Endometrium (tissue), 2 donors: ENCODE measurements around the gene GOLGA8G.
"Not testable (repeated sequence)": the region's sequence is repeated elsewhere in the genome, so short reads cannot be mapped to it uniquely, and the experiment has no call there.

Source experiments
- FAIRE-seq: peaks from 2 replicates; lab custom pipeline; 2012; peaks lifted over from hg19 to GRCh38; lab: Jason Lieb, UNC
- donor health status: control.
- donor health status: control.

GOLGA8G gene

GRCh38 chr15:28532954-28533353, at the start of gene GOLGA8G:
Gene GOLGA8G, minus strand, starts transcription at chr15:28532971. Its CDS starts 62 bp downstream, at chr15:28532909.
- not testable (repeated sequence) for FAIRE-seq

GRCh38 chr15:28573351-28573750, 40.6 kb upstream of the GOLGA8G start:
- FAIRE-seq, result not testable (repeated sequence)

- FAIRE-seq, result not testable (repeated sequence)
Observed at GRCh38 chr15:28553268-28553667, 20.5 kb upstream of the GOLGA8G start, which contains the start of gene GOLGA6L25. Gene GOLGA6L25, plus strand, starts transcription at chr15:28553568. Its CDS starts 61 bp downstream, at chr15:28553629.

GRCh38 chr15:28515208-28515607, 17.6 kb downstream of the GOLGA8G start:
- FAIRE-seq, result not testable (repeated sequence)

GRCh38 chr15:28514128-28514527, 18.6 kb downstream of the GOLGA8G start:
- not testable (repeated sequence) for FAIRE-seq

- FAIRE-seq, result not testable (repeated sequence)
Observed at GRCh38 chr15:28508217-28508889, 24.4 kb downstream of the GOLGA8G start.

- not testable (repeated sequence) for FAIRE-seq
Observed at GRCh38 chr15:28481340-28481739, 51.4 kb downstream of the GOLGA8G start.
